ENCODE data around the gene SFXN3. TPM values are rescaled to one million over a fixed set of nuclear protein-coding genes. Genes with fewer than 3 reads are reported as not detected.

Gene SFXN3, protein sequence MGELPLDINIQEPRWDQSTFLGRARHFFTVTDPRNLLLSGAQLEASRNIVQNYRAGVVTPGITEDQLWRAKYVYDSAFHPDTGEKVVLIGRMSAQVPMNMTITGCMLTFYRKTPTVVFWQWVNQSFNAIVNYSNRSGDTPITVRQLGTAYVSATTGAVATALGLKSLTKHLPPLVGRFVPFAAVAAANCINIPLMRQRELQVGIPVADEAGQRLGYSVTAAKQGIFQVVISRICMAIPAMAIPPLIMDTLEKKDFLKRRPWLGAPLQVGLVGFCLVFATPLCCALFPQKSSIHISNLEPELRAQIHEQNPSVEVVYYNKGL
- total RNA-seq (10 to 100 TPM; 40.8 to 51.5 TPM), total RNA-seq (62.6 to 160 reads per million in 2 donors)

DNA sequence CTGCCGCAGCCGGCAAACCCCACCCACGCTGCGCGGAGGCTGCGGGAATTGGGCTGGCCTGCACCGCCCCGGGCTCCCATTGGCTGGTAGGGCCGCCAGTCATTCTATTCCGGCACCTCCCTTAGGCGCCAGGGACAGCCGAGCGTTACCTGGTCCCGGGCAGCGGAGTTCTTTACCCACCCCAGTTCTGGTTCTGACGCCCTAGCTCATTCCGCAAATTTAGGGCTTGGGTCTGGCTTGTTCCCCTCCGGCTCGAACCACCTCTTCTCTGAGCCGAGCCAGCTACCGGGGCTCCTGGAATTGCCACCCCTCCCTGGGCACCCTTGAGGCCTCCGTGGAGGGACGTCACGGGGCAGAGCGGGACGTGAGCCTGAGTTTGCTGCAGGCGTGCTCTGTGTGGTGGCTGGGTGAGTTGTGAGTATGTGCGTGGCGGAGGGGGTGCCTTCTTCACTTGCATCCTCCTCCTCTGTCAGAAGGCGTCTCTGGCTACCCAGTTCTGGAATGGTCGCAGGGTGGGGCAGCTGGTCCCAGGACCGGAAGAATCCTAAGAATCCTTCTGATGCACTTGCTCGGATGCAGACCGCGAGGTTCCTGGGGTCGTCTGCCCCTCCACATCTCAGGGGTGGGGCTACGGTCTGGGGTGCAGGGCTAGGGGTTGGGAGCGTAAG, at the start of gene SFXN3, which contains the start of gene PDZD7:
SFXN3 (plus strand) TSS at position 107 of the 668 bp plus-strand sequence. CDS start 3,461 bp downstream, outside the sequence.
PDZD7 (minus strand) TSS at position 2 of the 668 bp plus-strand sequence. CDS start 910 bp downstream, outside the sequence.
- Mint-ChIP-seq H3K4me3 (peak within 1 kb of the TSS; percentile 97), H3K36me3 (ENCODE audit: low read depth) (peaks cover 3% of the 10 kb centered on the region), H3K27me3 (peaks cover 12% of the 10 kb centered on the region), H3K27ac (peak within 1 kb of the TSS; percentile 95), H3K4me1 (peaks cover 24% of the 10 kb centered on the region)
- ATAC-seq, result peak; percentile 86
- no peaks in the 10 kb centered on the region for H3K9me3 ChIP-seq (ENCODE audit: control insufficient read depth, low read length, poor library complexity, severe bottlenecking)
- DNase-seq, result peak; percentile 93 to 97 (median 94)

DNA sequence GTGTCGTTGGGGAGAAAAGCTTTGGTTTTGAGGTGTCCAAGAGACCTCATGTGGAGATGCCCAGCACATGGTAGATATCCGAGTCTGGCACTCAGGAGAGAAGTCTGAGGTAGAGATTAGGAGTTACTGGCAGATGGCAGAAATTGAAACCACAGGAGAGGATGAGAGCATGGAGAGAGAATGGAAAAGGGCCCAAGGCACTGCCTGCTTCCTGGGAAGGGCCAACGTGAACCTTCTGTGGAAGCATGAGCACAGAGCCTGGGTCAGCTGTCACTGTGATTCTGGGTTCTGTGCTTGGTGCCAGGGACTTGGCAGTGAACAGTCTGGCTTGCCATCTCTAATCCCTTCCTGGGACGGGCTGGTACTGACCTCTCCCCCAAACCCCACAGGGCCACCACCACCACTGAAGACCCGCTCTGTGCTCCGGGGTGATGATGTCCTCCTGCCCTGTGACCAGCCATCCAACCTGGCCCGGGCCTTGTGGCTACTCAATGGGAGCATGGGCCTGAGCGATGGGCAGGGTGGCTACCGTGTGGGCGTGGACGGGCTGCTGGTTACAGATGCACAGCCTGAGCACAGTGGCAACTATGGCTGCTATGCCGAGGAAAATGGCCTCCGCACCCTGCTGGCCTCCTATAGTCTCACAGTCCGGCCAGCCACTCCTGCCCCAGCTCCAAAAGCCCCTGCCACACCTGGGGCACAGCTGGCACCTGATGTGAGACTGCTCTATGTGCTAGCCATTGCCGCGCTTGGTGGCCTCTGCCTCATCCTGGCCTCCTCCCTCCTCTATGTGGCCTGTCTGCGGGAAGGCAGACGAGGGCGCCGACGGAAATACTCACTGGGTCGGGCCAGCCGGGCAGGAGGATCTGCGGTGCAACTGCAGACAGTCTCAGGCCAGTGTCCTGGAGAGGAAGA, 47.9 kb upstream of the SFXN3 start:
- no peak overlapping the region for H3K4me3 Mint-ChIP-seq
- ATAC-seq, result no peak
- no peak overlapping the region for H3K27ac Mint-ChIP-seq
- no peaks in the 10 kb centered on the region for H3K9me3 ChIP-seq (ENCODE audit: control insufficient read depth, low read length, poor library complexity, severe bottlenecking)
- no peak for DNase-seq
- H3K27me3 Mint-ChIP-seq, result no peaks in the 10 kb centered on the region
- peaks cover 21% of the 10 kb centered on the region for H3K4me1 Mint-ChIP-seq
- H3K36me3 Mint-ChIP-seq (ENCODE audit: low read depth), result peaks cover 10% of the 10 kb centered on the region

DNA sequence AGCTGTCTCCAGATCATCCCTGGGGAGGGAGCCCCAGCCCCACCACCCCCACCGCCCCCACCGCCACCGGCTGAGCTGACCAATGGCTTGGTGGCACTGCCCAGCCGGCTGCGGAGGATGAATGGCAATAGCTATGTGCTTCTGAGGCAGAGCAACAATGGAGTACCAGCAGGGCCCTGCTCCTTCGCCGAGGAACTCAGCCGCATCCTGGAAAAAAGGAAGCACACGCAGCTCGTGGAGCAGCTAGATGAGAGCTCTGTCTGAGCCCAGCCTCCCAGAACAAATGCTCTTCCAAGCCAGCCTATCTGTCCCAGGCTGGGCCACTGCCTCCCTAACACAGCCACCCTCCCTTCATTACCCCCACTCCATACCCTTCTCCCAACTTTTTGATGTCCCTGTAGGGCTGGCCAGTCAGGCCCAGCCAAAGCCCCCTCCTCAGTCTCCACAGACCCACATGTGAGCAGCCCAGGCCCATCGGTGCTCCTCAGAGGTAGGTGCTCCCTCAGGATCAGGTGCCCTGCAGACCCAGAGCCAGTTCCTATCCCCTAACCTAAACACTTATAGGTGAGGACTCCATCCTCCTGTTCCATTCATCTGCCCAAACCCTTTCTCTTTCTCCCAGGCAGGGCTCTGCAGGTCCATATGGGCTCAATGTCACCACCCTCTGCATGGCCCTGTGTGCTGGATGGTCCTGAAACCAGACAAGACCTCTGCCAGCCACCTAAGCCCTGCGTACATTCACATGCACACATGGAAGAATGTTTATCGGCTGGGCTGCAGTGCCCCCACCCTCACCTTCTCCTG, 47.0 kb upstream of the SFXN3 start:
- H3K36me3 Mint-ChIP-seq (ENCODE audit: low read depth), result peaks cover 10% of the 10 kb centered on the region
- no peaks in the 10 kb centered on the region for H3K9me3 ChIP-seq (ENCODE audit: control insufficient read depth, low read length, poor library complexity, severe bottlenecking)
- no peak for ATAC-seq
- peaks cover 23% of the 10 kb centered on the region for H3K4me1 Mint-ChIP-seq
- H3K27ac Mint-ChIP-seq, result no peak overlapping the region
- no peaks in the 10 kb centered on the region for H3K27me3 Mint-ChIP-seq
- H3K4me3 Mint-ChIP-seq, result no peak overlapping the region
- DNase-seq, result no peak

DNA sequence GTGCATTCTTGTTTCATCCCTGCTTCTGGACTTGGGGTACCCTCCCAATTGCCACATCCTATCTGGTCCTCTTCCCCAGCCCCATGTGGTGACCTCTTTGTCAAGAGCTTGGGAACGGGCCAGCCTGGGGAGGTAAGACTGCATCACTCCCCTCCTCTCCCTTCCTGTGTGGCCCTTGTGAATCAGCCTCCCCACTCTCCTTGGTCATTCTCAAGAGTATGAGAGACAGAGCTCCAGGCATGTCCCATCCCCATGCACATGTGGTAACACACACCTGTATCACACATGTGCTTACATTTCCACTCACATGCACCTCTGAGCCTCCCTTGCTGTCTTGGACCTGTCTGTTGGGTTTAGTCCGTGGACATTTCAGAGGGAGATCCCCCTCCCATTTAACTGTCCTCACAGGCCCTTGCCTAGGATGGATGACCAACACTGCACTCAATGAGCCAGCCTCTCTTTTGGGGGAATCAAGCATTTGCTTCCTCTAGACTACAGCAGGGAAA, 46.3 kb upstream of the SFXN3 start:
- no peak overlapping the region for H3K4me3 Mint-ChIP-seq
- peaks cover 10% of the 10 kb centered on the region for H3K36me3 Mint-ChIP-seq (ENCODE audit: low read depth)
- no peak overlapping the region for H3K27ac Mint-ChIP-seq
- no peaks in the 10 kb centered on the region for H3K9me3 ChIP-seq (ENCODE audit: control insufficient read depth, low read length, poor library complexity, severe bottlenecking)
- H3K27me3 Mint-ChIP-seq, result no peaks in the 10 kb centered on the region
- H3K4me1 Mint-ChIP-seq, result peaks cover 23% of the 10 kb centered on the region
- DNase-seq (no peak), ATAC-seq (no peak)

DNA sequence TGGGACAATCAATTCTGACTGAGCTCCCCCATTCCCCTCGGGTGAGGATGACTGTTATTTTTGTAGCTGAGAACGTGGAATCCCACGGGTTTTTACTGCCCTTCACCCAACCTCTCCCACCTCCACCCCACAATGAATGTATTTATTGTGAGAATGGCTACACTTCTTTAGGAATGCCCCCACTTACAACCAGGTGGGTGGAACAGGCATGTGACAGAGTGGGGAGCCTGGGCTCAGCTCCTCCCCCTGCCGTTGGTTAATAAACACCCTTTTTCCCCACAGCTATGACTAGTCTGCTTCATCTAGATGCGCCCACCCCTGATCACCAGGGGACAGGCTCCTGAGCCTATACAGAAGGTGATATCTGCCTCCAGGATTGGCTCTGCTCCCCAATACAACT, 45.7 kb upstream of the SFXN3 start:
- DNase-seq (no peak), ATAC-seq (no peak)
- Mint-ChIP-seq H3K27ac (no peak overlapping the region), H3K27me3 (no peaks in the 10 kb centered on the region), H3K4me1 (peaks cover 23% of the 10 kb centered on the region), H3K36me3 (ENCODE audit: low read depth) (peaks cover 10% of the 10 kb centered on the region), H3K4me3 (peak overlapping the region; percentile 93)
- no peaks in the 10 kb centered on the region for H3K9me3 ChIP-seq (ENCODE audit: control insufficient read depth, low read length, poor library complexity, severe bottlenecking)

DNA sequence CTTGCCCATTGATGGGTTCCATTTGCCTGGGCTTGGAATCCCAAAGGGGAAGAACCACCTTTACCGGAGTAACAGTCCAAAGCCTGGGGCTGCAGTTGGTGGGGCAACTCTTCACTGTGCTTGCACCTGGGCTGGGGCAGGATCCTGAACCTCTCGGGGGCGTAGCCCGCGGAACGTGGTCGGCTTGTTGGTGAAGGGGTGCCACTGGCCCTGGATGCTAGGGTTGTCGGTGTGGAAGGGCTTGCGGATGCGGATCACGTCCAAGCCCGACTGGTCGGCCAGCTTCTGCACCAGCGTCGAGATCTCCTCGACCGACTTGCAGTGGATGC, 44.4 kb upstream of the SFXN3 start:
- Mint-ChIP-seq H3K4me1 (peaks cover 31% of the 10 kb centered on the region), H3K36me3 (ENCODE audit: low read depth) (peaks cover 17% of the 10 kb centered on the region), H3K27me3 (no peaks in the 10 kb centered on the region), H3K27ac (peak overlapping the region; percentile 94), H3K4me3 (peak overlapping the region; percentile 93)
- H3K9me3 ChIP-seq (ENCODE audit: control insufficient read depth, low read length, poor library complexity, severe bottlenecking), result no peaks in the 10 kb centered on the region
- no peak for DNase-seq
- no peak for ATAC-seq

DNA sequence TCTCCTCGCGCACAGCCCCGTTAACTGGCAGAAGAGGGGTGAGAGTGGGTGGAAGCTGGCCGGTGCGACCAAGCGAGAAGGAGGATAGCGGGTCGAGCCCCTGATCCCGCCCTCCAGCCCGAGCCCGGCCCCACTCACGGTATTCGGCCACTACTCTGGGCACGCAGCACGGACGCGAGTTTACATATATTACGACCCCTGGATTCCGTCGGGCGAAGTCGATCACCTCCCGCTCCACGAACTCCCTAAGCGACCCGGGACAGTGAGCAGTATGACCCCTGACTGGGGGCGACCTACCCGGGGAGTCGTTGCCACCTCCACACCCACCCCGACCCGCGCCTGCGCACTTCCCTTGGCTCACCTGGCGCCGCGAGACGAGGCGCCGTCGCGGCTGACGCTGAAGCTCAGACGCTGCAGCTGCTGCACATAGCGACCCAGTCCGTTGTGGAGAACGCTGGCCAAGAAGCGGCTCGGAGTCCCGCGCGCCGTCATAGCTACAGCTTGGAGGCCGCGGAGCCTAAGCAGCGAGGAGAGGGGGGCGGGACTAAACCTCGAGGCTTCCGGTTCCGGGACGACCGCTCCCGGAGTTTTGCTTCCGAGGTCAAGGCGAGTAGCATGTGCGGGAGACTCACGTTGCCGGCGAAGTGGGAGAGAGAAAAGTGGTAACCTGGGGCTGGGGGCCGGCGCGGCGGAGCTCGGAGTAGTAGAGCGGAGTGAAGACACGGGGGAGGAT, 43.9 kb upstream of the SFXN3 start, which contains the start of the genes MRPL43 and TWNK:
MRPL43 (minus strand) TSS at position 546 of the 733 bp plus-strand sequence; CDS start at position 492, 54 bp downstream.
TWNK (plus strand) TSS at position 592 of the 733 bp plus-strand sequence. CDS start 668 bp downstream, outside the sequence.
- peak; percentile 96 for ATAC-seq
- Mint-ChIP-seq H3K27me3 (no peaks in the 10 kb centered on the region), H3K4me1 (peaks cover 31% of the 10 kb centered on the region), H3K27ac (peak within 1 kb of the TSS; percentile 94), H3K4me3 (peak within 1 kb of the TSS; percentile 93), H3K36me3 (ENCODE audit: low read depth) (peaks cover 17% of the 10 kb centered on the region)
- no peaks in the 10 kb centered on the region for H3K9me3 ChIP-seq (ENCODE audit: control insufficient read depth, low read length, poor library complexity, severe bottlenecking)
- peak; percentile 76 to 78 (median 76) for DNase-seq

DNA sequence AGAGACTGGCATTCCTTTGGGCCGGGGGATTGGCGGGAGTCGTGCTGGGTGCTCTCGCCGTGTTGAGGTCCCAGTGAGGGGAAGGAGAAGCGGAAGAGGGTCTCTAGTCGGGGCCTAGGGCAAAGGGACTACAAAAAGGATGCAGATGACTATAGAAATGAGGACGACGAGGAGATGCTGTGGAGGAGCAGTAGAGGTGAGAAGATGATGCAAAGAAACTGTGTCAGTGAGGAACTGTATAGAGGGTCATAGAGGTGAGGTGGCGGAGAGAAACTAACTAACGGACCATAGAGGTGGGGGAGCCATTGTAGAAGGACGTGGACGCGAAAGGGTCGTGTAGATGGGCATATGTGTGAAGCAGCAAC, 43.4 kb upstream of the SFXN3 start:
- no peaks in the 10 kb centered on the region for H3K27me3 Mint-ChIP-seq
- H3K9me3 ChIP-seq (ENCODE audit: control insufficient read depth, low read length, poor library complexity, severe bottlenecking), result no peaks in the 10 kb centered on the region
- DNase-seq, result no peak
- peaks cover 15% of the 10 kb centered on the region for H3K36me3 Mint-ChIP-seq (ENCODE audit: low read depth)
- peak overlapping the region; percentile 94 for H3K27ac Mint-ChIP-seq
- H3K4me3 Mint-ChIP-seq, result peak overlapping the region; percentile 93
- peaks cover 29% of the 10 kb centered on the region for H3K4me1 Mint-ChIP-seq
- ATAC-seq, result no peak

DNA sequence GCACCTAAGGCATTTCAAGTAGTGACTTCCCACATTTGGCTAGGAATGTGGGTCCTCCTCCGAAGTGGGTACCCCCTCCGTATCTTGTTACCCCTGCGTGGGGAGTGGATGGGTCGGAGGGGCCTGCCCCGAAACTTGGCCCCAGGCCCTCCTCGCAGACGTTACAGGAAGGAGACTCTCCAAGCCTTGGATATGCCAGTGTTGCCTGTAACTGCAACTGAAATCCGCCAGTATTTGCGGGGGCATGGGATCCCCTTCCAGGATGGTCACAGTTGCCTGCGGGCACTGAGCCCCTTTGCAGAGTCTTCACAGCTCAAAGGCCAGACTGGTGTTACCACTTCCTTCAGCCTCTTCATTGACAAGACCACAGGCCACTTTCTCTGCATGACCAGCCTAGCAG, 42.9 kb upstream of the SFXN3 start:
- DNase-seq (no peak), ATAC-seq (no peak)
- peak overlapping the region; percentile 94 for H3K27ac Mint-ChIP-seq
- no peaks in the 10 kb centered on the region for H3K27me3 Mint-ChIP-seq
- no peaks in the 10 kb centered on the region for H3K9me3 ChIP-seq (ENCODE audit: control insufficient read depth, low read length, poor library complexity, severe bottlenecking)
- H3K4me1 Mint-ChIP-seq, result peaks cover 26% of the 10 kb centered on the region
- peak overlapping the region; percentile 93 for H3K4me3 Mint-ChIP-seq
- peaks cover 14% of the 10 kb centered on the region for H3K36me3 Mint-ChIP-seq (ENCODE audit: low read depth)

DNA sequence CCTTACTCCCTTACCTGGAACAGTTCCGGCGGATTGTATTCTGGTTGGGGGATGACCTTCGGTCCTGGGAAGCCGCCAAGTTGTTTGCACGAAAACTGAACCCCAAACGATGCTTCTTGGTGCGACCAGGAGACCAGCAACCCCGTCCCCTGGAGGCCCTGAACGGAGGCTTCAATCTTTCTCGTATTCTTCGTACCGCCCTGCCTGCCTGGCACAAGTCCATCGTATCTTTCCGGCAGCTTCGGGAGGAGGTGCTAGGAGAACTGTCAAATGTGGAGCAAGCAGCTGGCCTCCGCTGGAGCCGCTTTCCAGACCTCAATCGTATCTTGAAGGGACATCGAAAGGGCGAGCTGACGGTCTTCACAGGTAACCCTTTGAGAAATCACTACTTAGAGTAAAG, 41.9 kb upstream of the SFXN3 start:
- Mint-ChIP-seq H3K27me3 (no peaks in the 10 kb centered on the region), H3K4me3 (no peak overlapping the region), H3K36me3 (ENCODE audit: low read depth) (peaks cover 16% of the 10 kb centered on the region), H3K27ac (no peak overlapping the region), H3K4me1 (peaks cover 28% of the 10 kb centered on the region)
- no peaks in the 10 kb centered on the region for H3K9me3 ChIP-seq (ENCODE audit: control insufficient read depth, low read length, poor library complexity, severe bottlenecking)
- DNase-seq, result no peak
- ATAC-seq, result no peak

DNA sequence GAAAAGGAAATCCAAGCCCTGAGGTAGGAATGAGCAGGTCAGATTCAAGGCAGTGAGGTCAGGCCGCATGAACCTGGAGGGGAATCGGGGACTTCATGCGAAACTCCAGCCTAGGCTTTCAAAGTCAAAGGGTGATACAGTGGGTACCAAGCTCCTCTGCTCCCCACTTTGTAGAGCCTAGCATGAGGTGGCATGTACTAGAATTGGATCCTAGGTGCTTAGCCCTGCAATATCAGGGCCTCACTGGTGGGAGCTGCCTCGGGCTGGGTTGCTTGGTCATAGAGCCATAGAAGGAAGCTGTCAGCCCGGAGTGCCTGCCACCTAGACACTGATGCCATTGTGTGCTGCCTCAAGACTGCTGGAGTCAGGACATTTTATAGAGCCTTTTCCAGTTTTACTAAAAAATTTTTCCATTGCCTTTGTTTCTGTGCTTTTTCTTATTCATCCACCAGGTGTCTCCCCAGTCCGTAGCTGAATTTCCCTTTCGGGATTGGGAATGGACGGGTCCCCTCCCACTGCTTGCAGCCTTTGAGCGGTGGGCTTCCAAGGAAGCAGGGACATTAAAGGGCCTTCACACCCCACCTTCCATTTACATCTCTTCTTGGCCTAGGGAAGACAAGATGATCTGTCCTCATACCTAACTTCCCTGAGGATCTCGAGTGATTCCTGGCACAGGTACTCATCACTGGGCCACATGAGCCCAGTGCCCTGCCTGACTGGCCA, 36.9 kb upstream of the SFXN3 start:
- H3K27me3 Mint-ChIP-seq, result no peaks in the 10 kb centered on the region
- no peak for ATAC-seq
- DNase-seq, result no peak
- peak overlapping the region; percentile 49 for H3K4me3 Mint-ChIP-seq
- H3K27ac Mint-ChIP-seq, result no peak overlapping the region
- H3K36me3 Mint-ChIP-seq (ENCODE audit: low read depth), result peaks cover 14% of the 10 kb centered on the region
- peaks cover 30% of the 10 kb centered on the region for H3K4me1 Mint-ChIP-seq
- H3K9me3 ChIP-seq (ENCODE audit: control insufficient read depth, low read length, poor library complexity, severe bottlenecking), result no peaks in the 10 kb centered on the region

Measured in T-helper 17 cell (primary cell).